HL-60/S4 treated with retinoic acid at 250 ng/mL for 4 days and 3 days (cell line): ENCODE measurements around the gene MLH1.
"Not testable (repeated sequence)": the region's sequence is repeated elsewhere in the genome, so short reads cannot be mapped to it uniquely, and the experiment has no call there.

Source experiments
- in situ Hi-C: fragments of 300-500 bp; cut with MboI; formaldehyde crosslinking; loops from 2 replicates; pipeline ENCODE4 v1.7.0; 2022; ENCODE audit warnings: low sequenced_read_pairs

The MLH1 gene

DNA sequence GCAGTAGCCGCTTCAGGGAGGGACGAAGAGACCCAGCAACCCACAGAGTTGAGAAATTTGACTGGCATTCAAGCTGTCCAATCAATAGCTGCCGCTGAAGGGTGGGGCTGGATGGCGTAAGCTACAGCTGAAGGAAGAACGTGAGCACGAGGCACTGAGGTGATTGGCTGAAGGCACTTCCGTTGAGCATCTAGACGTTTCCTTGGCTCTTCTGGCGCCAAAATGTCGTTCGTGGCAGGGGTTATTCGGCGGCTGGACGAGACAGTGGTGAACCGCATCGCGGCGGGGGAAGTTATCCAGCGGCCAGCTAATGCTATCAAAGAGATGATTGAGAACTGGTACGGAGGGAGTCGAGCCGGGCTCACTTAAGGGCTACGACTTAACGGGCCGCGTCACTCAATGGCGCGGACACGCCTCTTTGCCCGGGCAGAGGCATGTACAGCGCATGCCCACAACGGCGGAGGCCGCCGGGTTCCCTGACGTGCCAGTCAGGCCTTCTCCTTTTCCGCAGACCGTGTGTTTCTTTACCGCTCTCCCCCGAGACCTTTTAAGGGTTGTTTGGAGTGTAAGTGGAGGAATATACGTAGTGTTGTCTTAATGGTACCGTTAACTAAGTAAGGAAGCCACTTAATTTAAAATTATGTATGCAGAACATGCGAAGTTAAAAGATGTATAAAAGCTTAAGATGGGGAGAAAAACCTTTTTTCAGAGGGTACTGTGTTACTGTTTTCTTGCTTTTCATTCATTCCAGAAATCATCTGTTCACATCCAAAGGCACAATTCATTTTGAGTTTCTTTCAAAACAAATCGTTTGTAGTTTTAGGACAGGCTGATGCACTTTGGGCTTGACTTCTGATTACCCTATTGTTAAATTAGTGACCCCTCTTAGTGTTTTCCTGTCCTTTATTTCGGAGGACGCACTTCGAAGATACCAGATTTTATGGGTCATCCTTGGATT is at the start of gene MLH1:
Gene MLH1, plus strand, starts transcription at position 193 of the 958 bp plus-strand sequence. Its CDS starts 30 bp downstream, at position 223.
- in situ Hi-C loops: no loop called here

DNA sequence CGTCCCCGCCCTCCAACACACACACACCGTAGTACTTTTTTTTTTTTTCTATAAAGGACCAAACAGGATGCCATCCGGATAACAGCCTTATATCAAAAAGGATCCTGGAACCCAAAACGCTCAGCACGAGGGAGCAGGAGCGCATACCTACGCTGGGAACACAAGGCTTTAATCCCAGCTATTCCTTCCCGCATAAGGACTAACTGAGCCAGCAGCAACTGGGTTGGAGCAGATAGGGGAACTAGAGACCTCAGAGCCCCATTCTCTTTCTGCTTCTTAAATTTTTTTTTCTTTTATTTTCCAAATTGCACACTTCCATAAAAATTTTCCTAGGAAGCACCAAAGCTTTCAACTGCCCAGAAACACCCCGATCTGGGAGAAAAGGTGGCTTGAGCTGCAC is 49.7 kb upstream of the MLH1 start:
- in situ Hi-C loops: no loop called here

- in situ Hi-C loops: no loop called here
Observed at GRCh38 chr3:36944012-36944640, 49.2 kb upstream of the MLH1 start.

DNA sequence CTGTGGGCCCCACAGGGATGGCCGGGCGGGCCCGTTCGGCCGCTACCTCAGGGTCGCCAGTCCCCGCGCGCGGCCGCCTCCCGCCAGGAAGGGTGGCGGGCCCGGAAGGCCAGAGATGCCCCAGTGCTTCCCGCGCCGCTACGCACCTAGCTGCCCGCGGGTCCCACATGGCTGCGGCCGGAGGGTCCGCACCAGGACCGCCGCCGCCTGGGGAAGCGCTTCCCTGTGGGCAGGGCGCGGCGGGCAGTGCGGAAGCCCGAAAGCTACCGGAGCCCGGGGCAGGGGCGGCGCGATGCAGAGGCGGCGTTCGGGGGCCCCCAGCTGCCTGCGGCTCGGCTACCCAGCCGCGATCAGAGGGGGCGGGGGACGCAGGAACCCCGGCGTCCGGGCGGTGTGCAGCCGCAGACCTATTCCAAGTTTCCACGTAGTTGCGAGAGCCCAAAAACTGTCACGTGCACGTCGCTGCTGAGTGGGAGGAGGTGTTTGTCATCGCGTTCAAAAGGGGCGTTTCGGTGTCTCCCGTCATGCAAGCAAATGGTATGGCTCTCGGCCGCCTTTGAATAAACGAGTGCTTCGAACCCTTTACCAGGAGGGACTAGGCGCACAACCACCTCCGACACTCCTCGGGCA is 48.6 kb upstream of the MLH1 start, which contains the start of gene TRANK1:
Gene TRANK1, minus strand, starts transcription at position 414 of the 630 bp plus-strand sequence. Its CDS starts 245 bp downstream, at position 169.
- in situ Hi-C loops: no loop called here

DNA sequence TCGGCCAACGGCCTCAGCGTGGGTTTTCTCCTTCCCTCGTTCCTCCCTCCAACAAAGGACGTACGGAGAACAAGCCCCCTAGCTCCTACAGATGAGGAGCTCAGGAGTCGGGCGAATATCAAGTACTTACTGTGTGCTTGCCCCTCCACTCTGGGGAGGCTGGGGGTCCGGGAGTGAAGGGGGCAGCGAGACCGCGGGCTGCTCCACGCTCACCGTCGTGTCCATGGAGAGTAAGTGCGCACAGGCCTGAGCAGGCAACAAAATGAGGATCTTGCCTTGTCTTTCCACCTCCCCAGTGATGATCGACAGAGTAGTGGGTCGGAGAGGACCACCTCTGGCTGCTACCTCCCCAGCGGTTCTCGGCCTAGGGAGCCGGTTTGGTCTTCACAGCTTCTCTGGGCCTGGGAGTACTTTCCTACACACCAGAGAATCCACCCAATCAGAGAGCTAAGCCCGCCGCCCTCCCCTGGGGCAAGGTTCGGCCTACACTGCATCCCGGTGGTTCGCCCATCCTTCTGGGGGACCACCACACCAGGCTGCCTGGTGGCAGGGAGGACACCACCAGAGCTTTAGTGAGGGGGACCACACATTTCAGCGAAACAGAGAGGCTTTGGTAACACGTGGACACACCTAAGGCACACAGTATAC is 47.9 kb upstream of the MLH1 start:
- in situ Hi-C loops: no loop called here

GRCh38 chr3:36947814-36948213 is 45.5 kb upstream of the MLH1 start:
- in situ Hi-C loops: not testable (repeated sequence)

DNA sequence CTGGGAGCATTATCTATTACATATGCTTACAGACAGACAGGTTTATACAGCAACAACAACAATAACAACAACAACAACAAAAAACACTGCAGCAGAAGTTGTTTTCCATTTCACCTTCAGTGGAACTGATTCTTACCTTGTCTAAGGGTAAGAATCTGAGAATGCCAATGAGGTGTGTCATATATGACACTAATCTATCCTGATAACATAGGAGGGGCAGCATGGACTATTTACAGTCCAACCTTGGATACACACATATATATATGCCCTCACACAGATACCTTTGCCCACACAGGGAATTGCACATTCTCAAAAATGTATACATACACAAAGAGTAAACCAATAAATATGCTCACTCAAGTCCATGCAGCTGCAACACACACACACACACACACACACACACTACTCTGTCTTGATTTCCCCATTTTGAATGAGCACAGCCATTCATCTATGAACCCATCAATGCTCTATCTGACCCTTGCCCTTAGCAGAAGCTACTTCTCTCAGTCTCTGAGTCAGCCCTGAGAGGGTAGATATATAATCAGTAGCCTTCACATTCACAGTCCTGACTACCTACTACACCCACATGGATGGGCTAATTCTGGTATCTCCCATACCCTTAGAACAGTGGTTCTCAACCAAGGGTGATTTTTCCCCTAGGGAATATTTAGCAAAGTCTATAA is 38.7 kb upstream of the MLH1 start:
- in situ Hi-C loops: no loop called here

DNA sequence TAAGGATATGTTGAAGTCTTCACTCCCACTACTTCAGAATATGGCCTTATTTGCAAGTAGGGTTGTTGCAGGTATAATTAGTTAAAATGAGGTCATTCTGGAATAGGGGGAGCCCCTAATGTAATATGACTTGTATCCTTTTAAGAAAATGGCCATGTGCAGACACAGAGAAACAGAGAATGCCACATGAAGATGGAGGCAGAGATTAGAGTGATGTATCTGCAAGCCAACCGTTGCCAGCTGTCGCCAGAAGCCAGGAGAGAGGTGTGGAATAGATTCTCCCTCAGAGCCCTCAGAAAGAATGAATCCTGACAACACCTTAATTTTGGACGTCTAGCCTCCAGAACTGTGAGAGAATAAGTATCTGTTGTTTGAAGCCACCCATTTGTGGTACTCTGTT is 37.2 kb upstream of the MLH1 start:
- in situ Hi-C loops: no loop called here

DNA sequence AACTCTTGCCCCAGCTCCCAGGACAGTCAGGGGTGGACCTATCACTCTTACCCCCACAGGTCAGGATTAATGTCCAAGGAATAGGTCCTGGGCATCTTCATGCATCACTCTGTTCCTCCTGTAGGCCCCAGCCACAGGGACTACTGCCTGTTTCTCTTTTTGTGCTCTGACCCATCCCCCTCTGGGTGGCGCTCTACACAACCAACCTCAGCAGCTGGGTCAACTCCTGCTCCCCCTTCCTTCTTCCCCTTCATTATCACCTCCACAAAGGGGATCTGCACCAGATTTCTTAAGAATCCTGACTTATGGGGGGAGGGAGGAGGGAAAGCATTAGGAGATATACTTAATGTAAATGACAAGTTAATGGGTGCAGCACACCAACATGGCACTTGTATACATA is 36.3 kb upstream of the MLH1 start:
- in situ Hi-C loops: no loop called here

GRCh38 chr3:36957862-36958686 is 35.2 kb upstream of the MLH1 start:
- in situ Hi-C loops: no loop called here

- in situ Hi-C loops: no loop called here
Observed at GRCh38 chr3:36959821-36960220, 33.5 kb upstream of the MLH1 start.

DNA sequence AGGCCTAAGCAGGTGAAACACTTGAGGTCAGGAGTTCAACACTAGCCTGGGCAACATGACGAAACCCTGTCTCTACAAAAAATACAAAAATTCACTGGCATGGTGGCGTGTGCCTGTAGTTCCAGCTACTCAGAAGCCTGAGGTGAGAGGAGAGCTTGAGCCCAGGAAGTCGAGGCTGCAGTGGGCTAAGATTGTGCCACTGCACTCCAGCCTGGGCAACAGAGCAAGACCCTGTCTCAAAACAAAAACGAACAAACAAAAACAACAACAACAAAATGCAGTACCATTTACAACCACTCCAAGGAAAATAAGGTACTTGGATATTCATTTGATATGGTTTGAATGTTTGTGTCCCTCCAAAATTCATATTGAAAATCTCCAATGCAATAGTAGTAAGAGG is 32.8 kb upstream of the MLH1 start:
- in situ Hi-C loops: no loop called here

- in situ Hi-C loops: not testable (repeated sequence)
Observed at GRCh38 chr3:36963008-36963407, 30.3 kb upstream of the MLH1 start.

DNA sequence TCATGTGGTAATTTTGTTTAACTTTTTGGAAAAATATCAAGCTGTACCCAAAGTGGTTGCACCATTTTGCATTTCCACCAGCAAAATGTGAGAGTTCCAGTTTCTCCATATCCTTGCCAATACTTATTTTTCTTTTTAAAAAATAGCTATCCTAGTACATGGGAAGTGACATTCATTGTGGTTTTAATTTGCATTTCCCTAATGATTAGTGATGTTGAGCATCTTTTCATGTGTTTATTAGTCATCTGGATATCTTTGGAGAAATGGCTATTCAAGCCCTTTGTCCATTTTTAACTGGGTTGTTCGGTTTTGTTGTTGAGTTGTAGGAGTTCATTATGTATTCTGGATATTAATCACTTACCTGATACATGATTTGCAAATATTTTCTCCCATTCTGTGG is 29.0 kb upstream of the MLH1 start:
- in situ Hi-C loops: no loop called here

- in situ Hi-C loops: no loop called here
Observed at GRCh38 chr3:36964817-36965216, 28.5 kb upstream of the MLH1 start.

- in situ Hi-C loops: no loop called here
Observed at GRCh38 chr3:36965440-36965839, 27.9 kb upstream of the MLH1 start.

DNA sequence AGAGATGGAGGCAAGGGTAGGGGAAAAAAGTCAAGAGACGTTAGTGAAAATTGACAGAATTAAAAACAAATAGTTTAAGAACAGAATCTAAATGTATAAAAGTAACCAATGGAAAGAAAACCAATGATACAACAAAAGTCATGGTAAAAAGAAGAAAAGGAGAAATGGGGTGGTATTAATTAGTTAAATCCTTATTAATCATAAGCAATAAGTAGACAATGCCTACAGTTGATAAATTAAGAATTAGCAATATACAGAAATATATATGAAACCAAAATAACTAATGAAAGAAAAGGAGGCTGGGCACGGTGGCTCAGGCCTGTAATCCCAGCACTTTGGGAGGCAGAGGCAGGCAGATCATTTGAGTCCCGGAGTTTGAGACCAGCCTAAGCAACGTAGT is 24.2 kb upstream of the MLH1 start:
- in situ Hi-C loops: no loop called here

- in situ Hi-C loops: no loop called here
Observed at GRCh38 chr3:36969540-36970432, 23.5 kb upstream of the MLH1 start.

GRCh38 chr3:36972163-36972562 is 21.2 kb upstream of the MLH1 start:
- in situ Hi-C loops: no loop called here
